Measurements from ENCODE around the gene SULT1C3.

Gene SULT1C3

GRCh38 chr2:108239786-108240185, at the start of gene SULT1C3:
Gene SULT1C3, plus strand, starts transcription at chr2:108239968. Its CDS starts 7,227 bp downstream, at chr2:108247195.
- no peak for DNase-seq (ENCODE audit: low read depth)

DNA sequence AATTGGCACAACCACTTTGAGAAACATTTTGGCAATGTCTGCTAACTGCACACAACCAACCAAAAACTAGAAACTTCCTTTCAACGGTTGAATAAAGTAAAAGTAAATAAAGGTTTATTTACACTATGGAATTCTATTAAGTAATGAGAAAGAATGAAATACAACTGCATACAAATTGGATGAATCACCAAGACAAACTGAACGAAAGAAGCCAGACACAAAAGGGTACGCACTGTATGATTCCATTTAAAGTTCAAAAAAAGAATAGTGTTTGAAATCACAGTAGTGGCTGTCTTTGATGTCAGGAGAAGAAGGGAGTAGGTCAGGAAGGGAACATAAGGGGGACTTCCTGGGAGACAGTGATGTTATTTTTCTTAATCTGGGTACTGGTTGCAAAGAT, 46.5 kb upstream of the SULT1C3 start:
- no peak for DNase-seq (ENCODE audit: low read depth)

DNA sequence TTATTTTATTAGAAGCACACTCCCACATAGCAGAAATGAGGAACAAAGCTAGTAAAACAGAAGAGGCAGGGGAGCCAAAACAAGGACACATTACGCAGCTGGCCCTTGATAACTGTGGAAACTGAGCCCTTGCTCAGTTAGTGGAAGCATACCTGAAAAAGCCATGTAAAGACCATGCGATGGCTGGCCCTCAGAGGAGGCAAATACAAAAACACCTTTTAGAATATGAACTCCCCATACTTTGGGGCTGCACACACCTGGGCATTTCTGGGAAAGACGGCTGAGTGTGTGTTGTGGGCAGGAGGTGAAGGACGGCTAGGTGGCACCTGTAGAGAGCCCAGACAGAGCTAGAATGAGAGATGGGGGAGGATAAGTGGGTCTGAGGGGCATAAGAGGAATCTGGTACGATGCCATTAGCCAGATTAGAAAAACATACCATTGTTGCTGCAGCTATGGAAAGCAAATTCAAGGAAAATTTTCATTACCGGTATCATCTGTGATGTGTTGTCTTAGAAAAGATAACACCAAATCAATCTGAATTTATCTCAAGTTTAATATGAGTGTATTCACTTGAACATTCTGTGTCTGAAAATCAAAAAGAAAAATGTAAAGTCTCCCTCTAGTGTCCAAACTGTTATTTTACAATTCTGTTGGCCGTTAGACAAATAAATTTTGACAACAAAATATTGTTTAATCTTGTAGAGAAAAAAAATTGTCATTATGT, 45.2 kb upstream of the SULT1C3 start:
- no peak for DNase-seq (ENCODE audit: low read depth)

DNA sequence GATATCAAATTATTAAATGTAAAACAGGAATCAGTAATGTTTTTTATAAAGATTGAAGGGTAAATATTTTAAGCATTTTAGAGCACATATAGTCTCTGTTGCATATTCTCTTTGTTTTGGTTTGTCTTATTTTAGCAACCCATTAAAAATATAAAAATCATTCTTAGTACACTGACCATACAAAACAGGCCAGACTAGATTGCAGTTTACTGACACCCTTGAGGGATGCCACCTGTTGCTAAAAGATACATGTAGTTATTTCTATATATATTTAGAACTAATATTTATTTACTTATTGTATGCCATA, 44.7 kb upstream of the SULT1C3 start:
- no peak for DNase-seq (ENCODE audit: low read depth)

DNA sequence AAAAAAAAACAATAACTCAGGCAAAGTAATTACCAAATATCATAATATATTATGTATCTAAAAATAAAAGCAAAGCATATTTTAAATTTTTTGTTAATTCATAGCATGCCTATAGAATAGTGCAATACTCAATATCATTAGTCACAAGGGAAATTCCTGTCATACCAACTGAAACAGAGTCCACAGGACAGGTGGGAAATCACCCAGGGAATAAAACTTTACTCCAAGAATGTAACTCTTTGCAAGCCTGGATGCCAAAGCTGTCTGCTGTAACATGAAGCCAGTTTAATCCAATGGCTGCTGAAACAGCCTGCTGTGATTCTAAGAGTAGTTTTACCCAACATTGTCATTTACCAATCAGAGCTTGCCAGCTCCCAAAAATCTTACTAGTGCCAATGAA, 40.0 kb upstream of the SULT1C3 start:
- DNase-seq (ENCODE audit: low read depth): no peak

DNA sequence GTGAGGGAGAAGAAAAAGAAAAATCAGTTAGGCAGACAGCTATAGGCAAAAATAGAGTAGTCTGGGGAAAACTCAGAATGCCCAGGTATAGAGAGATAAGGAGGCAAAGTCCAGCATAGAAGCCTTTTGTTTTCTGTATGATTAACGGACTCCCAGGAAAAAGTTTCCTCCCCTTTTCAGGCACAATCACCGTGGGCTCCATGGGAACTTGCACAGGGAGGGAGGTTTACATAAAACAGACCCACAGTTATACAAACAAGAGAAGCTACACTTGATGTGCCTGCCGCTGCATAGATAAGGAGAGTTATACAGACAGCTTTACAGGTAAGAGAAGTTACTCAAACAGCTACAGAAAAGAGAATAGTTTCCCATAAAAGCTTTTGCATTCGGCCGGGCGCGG, 39.2 kb upstream of the SULT1C3 start:
- no peak for DNase-seq (ENCODE audit: low read depth)

- no peak for DNase-seq (ENCODE audit: low read depth)
These were observed 27.1 kb upstream of the SULT1C3 start for GRCh38 chr2:108212671-108213070.

DNA sequence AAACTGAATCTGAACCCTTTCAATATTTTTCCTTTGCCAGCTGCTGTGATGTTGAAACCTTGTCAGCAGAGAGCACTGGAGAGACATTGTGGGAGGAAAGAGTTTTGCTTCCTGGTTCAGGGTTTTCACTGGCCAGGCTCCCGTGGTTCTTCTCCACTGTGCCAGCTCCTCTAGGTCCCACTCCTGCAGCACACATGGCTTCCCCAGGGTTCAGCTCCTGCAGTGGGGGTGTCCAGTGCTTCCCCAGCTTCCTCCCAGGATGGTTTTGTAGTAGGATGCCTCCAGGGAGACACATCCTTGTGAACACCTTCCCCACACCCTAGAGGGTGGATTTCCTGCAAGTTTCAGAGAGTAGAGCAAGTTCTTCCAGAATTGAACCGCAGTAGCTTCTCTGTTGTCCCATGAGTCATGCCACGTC, 24.0 kb upstream of the SULT1C3 start:
- no peak for DNase-seq (ENCODE audit: low read depth)

DNA sequence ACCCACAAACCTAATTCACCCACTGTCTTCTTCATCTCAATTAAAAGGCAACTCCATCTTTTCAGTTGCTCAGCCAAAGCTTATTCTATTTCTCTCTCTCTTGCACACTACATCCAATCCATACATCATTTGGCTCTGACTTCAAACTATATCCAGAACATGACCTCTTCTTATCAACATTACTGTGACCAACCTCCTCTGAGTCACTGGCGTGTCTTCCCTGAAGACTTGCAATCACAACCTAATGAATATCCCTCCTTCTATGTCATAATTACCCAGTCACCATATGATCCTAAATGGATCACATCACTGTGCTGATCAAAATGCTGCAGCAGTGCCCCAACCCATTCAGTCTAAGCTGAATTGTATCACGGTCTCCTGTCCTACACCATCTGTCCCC, 22.6 kb upstream of the SULT1C3 start:
- DNase-seq (ENCODE audit: low read depth): no peak

DNA sequence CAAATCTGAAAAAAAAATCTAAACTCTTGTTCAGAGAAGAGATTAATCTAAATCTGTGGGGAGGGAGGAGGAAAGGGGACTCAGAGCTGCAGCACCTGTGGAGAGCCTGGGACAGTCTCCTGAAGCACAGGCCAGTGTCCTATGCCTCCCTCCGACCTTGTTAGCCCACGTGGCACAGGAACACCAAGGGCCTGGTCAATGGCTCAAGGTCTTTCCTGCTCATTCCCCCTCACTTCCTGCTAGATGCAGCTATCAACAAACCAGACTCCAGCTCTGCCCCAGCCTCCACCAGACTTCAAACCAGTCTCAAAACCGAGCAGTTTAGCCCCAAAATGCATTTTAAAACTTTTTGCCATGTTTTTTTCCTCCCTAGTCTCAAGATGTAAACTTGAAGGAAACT, 20.1 kb upstream of the SULT1C3 start:
- DNase-seq (ENCODE audit: low read depth): no peak

- no peak for DNase-seq (ENCODE audit: low read depth)
These were observed 19.6 kb upstream of the SULT1C3 start for GRCh38 chr2:108220191-108220590.

- DNase-seq (ENCODE audit: low read depth): no peak
These were observed 18.7 kb upstream of the SULT1C3 start for GRCh38 chr2:108220942-108221541.

DNA sequence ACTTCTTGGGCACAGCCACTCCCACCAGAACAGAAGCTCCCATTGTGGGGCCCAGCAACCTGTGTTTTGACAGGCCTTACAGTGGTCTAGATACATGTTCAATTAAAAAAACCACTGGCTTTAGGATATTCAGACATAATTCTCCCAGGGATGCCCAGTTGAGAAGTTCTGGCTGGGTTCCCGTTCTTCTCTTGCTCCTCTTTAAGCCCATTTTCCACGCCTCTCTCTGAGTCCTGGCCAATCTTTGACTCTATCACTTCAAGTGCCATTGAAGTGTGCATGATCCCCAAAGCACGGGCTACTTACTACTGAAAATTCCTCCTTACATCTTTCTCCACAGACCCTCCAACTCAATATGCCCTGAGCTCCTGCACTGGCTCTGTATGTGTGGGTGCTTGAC, 17.5 kb upstream of the SULT1C3 start:
- no peak for DNase-seq (ENCODE audit: low read depth)

- DNase-seq (ENCODE audit: low read depth): no peak
These were observed 16.2 kb upstream of the SULT1C3 start for GRCh38 chr2:108223573-108223972.

- DNase-seq (ENCODE audit: low read depth): no peak
These were observed 15.7 kb upstream of the SULT1C3 start for GRCh38 chr2:108224022-108224421.

DNA sequence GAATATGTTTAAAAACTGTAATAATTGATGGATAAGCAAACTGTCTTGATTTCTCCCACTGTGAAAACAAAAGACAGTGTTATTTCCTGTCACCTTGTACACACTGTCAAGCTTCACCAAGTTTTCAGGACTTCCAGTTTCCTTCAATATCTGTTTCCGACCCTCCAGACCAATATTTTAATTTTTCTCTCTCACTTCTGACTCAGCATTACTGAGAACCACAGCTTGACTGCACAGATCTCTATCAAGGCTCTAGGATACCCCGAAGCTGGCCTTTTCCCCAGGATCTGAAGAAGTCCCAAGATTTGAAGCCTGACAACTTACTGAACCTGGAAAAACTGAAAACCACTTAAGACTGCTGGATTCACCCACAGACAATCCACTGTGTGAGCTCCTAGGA, 13.2 kb upstream of the SULT1C3 start:
- DNase-seq (ENCODE audit: low read depth): no peak

- no peak for DNase-seq (ENCODE audit: low read depth)
These were observed 11.8 kb upstream of the SULT1C3 start for GRCh38 chr2:108228006-108228405.

- DNase-seq (ENCODE audit: low read depth): no peak
These were observed 11.2 kb upstream of the SULT1C3 start for GRCh38 chr2:108228537-108228936.

DNA sequence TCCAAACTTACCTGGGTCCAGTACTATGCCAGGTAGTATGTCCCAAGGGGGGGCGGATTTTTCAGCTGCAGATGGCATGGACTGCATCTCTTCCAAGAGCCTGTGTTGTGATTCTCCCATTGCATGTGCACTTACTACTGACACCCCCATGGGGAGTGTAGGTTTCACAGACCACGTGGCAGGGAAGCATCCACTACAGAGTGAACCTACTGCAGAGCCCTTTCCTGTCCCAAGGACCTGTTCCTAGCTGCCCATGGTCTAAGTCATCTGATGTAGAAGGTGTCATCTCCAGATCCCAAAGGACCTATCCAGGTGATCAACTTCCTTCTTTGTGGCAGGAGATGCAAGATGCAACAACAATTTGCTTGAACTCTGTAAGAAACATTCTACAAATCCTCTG, 9.9 kb upstream of the SULT1C3 start:
- no peak for DNase-seq (ENCODE audit: low read depth)

GRCh38 chr2:108235577-108235976, 4.2 kb upstream of the SULT1C3 start:
- DNase-seq (ENCODE audit: low read depth): no peak

- DNase-seq (ENCODE audit: low read depth): no peak
These were observed 3.0 kb upstream of the SULT1C3 start for GRCh38 chr2:108236676-108237335.

DNA sequence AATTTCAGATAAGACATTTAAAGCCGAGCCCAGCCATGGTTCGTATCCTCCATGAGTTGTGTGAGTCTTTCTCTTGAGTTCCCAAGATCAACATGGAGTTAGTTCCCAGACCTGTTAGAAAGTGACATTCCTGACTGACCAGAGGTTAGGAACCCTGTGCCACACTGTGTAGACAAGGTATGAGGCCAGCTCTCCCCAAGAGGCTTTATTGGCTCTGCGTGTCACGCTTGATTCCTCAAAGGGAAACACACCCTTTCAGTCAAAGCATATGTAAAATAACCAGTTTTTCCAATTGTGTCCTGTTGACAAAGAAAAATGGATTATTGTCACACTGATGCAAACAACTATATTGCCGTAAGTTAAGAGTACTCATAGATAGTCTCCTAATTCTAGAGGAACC, 1.2 kb downstream of the SULT1C3 start:
- no peak for DNase-seq (ENCODE audit: low read depth)

DNA sequence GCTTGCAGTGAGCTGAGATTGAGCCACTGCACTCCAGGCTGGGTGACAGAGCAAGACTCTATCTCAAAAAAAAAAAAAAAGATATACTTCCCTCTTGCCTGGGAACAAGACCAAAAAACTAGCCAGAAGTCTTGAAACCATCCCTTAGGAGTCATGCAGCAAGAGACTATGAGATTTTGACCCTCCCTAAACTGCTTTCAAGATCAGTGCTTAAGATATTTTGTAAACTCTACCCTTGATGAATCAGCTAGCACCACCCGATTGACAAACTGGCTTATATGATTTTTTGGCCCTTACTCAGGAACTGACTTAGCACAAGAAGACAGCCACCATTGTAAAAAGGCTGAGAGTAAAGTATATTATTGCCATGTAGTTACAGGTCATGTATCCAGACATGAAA, 3.8 kb downstream of the SULT1C3 start:
- DNase-seq (ENCODE audit: low read depth): no peak
